Measurements from ENCODE around the gene NCAPD3. TPM values are rescaled to one million over a fixed set of nuclear protein-coding genes. Genes with fewer than 3 reads are reported as not detected.
"Not testable (repeated sequence)": the region's sequence is repeated elsewhere in the genome, so short reads cannot be mapped to it uniquely, and the experiment has no call there.

NCAPD3 gene
- polyA plus RNA-seq, 1 donor, result 20.2 TPM

DNA sequence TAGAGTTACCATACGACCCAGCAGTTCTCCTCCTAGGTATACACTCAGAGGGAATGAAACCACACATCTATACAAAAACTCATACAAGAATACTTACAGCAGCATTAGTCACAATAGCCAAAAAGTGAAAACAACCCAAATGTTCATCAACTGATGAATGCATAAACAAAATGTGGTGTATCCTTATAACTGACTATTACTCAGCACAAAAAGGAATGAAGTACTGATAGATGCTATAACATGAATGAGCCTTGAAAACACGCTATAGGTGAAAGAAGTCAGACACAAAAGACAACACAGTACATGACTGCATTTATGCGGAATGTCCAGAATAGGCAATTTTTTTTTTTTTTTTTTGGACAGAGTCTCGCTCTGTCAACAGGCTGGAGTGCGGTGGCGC is 23.1 kb downstream of the NCAPD3 start:
- Histone ChIP-seq H3K9me3 (ENCODE audit: control insufficient read depth, low read depth, low read length) (no peaks in the 10 kb centered on the region), H3K4me1 (ENCODE audit: control insufficient read depth, insufficient read depth, low read length) (no peaks in the 10 kb centered on the region), H3K27me3 (ENCODE audit: control insufficient read depth, insufficient read depth, low read length) (no peaks in the 10 kb centered on the region), H3K27ac (ENCODE audit: low read length) (no peak overlapping the region), H3K4me3 (ENCODE audit: low read length) (no peak overlapping the region), H3K36me3 (ENCODE audit: control insufficient read depth, insufficient read depth, low read length) (peaks cover 39% of the 10 kb centered on the region)
- WGBS (ENCODE audit: insufficient coverage, low lambda C conversion rate), result 100% methylated on average over 1 of the region's 6 CpGs
- no peak for DNase-seq

DNA sequence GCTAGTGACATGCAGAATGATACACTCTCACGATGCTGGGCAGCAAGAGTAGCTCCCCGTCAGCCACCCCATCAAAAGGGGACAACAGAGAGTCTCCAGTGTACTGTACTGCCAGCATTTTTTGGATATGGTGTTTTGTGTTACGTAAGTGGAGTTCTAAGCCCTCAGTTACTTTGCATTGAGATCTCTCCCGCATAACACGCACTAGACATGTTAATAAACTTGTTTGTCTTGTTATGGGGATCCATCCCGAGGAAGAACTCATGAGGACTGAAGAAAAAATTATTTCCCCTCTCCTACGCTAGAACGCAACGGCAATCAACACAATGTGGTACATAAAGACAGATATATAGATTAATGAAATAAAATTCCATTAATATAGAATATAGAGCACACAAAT is 24.2 kb downstream of the NCAPD3 start:
- H3K27ac ChIP-seq (ENCODE audit: low read length), result no peak overlapping the region
- H3K4me3 ChIP-seq (ENCODE audit: low read length), result no peak overlapping the region
- WGBS (ENCODE audit: insufficient coverage, low lambda C conversion rate), result 100% methylated on average over 1 of the region's 9 CpGs
- no peaks in the 10 kb centered on the region for H3K4me1 ChIP-seq (ENCODE audit: control insufficient read depth, insufficient read depth, low read length)
- no peaks in the 10 kb centered on the region for H3K9me3 ChIP-seq (ENCODE audit: control insufficient read depth, low read depth, low read length)
- peaks cover 35% of the 10 kb centered on the region for H3K36me3 ChIP-seq (ENCODE audit: control insufficient read depth, insufficient read depth, low read length)
- no peak for DNase-seq
- H3K27me3 ChIP-seq (ENCODE audit: control insufficient read depth, insufficient read depth, low read length), result no peaks in the 10 kb centered on the region

DNA sequence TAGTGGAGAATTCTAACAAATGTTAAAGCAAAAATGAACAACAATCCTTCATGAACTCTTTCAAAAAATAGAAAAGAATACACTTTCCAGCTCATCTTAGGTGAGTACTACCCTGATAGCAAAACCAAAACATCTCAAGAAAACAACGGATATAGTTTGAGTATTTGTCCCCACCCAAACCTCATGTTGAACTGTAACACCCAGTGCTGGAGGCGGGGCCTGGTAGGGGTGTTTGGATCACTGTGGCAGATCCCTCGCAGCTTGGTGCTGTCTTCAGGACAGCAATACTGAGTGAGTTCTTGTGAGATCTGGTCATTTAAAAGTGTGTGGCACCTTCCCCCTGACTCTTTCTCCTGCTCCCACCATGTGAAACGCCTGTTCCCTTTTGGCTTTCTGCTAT is 27.0 kb downstream of the NCAPD3 start:
- 100% methylated on average over 1 of the region's 4 CpGs for WGBS (ENCODE audit: insufficient coverage, low lambda C conversion rate)

DNA sequence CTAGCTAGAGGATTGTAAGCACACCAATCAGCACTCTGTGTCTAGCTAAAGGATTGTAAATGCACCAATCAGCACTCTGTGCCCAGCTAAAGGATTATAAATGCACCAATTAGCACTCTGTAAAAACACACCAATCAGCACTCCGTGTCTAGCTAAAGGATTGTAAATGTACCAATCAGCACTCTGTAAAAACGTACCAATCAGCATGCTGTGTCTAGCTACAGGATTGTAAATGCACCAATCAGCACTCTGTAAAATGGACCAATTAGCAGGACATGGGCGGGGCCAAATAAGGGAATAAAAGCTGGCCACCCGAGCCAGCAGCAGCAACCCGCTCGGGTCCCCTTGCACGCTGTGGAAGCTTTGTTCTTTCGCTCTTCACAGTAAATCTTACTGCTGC is 35.7 kb downstream of the NCAPD3 start:
- not testable (repeated sequence) for H3K9me3 ChIP-seq (ENCODE audit: control insufficient read depth, low read depth, low read length); H3K4me1 ChIP-seq (ENCODE audit: control insufficient read depth, insufficient read depth, low read length); DNase-seq; H3K27ac ChIP-seq (ENCODE audit: low read length); H3K4me3 ChIP-seq (ENCODE audit: low read length); H3K27me3 ChIP-seq (ENCODE audit: control insufficient read depth, insufficient read depth, low read length)
- 100% methylated on average over 1 of the region's 8 CpGs for WGBS (ENCODE audit: insufficient coverage, low lambda C conversion rate)
- peaks cover 59% of the 10 kb centered on the region for H3K36me3 ChIP-seq (ENCODE audit: control insufficient read depth, insufficient read depth, low read length)

More for the DNA sequence above, 27.0 kb downstream of the NCAPD3 start:
- H3K4me3 ChIP-seq (ENCODE audit: low read length), result no peak overlapping the region
- no peaks in the 10 kb centered on the region for H3K27me3 ChIP-seq (ENCODE audit: control insufficient read depth, insufficient read depth, low read length)
- no peaks in the 10 kb centered on the region for H3K9me3 ChIP-seq (ENCODE audit: control insufficient read depth, low read depth, low read length)
- peaks cover 32% of the 10 kb centered on the region for H3K36me3 ChIP-seq (ENCODE audit: control insufficient read depth, insufficient read depth, low read length)
- no peak overlapping the region for H3K27ac ChIP-seq (ENCODE audit: low read length)
- H3K4me1 ChIP-seq (ENCODE audit: control insufficient read depth, insufficient read depth, low read length), result no peaks in the 10 kb centered on the region
- DNase-seq, result no peak

DNA sequence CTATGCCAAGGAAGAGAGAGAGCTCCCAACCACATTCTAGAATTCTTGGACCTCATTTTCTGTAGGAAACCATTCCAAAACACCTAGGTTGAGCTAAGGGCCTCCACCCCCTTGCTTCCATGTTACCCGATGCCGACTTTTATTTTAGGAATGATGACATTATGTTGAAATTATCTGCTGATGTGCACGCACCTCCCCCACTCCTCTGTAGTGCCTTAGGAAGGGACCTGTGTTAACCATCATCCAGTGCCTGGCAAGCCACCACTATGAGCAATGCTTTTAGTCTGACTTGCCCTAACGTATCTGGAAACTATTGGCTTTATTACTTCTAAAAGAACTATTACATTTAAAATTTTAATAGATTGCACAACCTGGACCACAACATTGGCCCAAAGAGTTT is 42.1 kb downstream of the NCAPD3 start:
- DNase-seq, result no peak
- no peak overlapping the region for H3K27ac ChIP-seq (ENCODE audit: low read length)
- H3K27me3 ChIP-seq (ENCODE audit: control insufficient read depth, insufficient read depth, low read length), result no peaks in the 10 kb centered on the region
- no peak overlapping the region for H3K4me3 ChIP-seq (ENCODE audit: low read length)
- 100% methylated on average over 1 of the region's 4 CpGs for WGBS (ENCODE audit: insufficient coverage, low lambda C conversion rate)
- H3K4me1 ChIP-seq (ENCODE audit: control insufficient read depth, insufficient read depth, low read length), result no peaks in the 10 kb centered on the region
- peaks cover 45% of the 10 kb centered on the region for H3K36me3 ChIP-seq (ENCODE audit: control insufficient read depth, insufficient read depth, low read length)
- no peaks in the 10 kb centered on the region for H3K9me3 ChIP-seq (ENCODE audit: control insufficient read depth, low read depth, low read length)

GRCh38 chr11:134178032-134178674 is 45.6 kb downstream of the NCAPD3 start:
- no peak for DNase-seq
- no peak overlapping the region for H3K4me3 ChIP-seq (ENCODE audit: low read length)
- WGBS (ENCODE audit: insufficient coverage, low lambda C conversion rate), result 55% methylated on average over 2 of the region's 5 CpGs
- peaks cover 52% of the 10 kb centered on the region for H3K36me3 ChIP-seq (ENCODE audit: control insufficient read depth, insufficient read depth, low read length)
- no peaks in the 10 kb centered on the region for H3K27me3 ChIP-seq (ENCODE audit: control insufficient read depth, insufficient read depth, low read length)
- H3K9me3 ChIP-seq (ENCODE audit: control insufficient read depth, low read depth, low read length), result no peaks in the 10 kb centered on the region
- no peak overlapping the region for H3K27ac ChIP-seq (ENCODE audit: low read length)
- no peaks in the 10 kb centered on the region for H3K4me1 ChIP-seq (ENCODE audit: control insufficient read depth, insufficient read depth, low read length)

DNA sequence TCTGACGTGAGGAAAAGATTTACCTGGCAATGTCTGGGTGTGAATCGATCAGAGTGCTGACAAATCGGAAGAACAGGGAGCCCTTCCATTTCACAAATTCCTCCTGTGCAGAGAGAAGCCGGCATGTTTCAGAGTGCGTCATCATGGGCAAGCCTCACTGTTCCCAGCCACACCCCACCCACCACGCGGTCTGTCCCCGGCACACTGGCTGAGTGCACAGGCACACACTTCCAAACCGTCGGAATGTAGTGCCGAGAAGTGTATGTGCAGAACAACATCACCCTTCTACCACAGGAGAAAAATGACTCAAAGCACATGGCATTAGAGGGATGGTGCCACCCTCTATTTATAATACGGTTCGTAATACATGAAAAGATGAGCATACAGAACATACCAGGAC is 47.5 kb downstream of the NCAPD3 start:
- no peaks in the 10 kb centered on the region for H3K4me1 ChIP-seq (ENCODE audit: control insufficient read depth, insufficient read depth, low read length)
- H3K27ac ChIP-seq (ENCODE audit: low read length), result no peak overlapping the region
- no peak overlapping the region for H3K4me3 ChIP-seq (ENCODE audit: low read length)
- DNase-seq, result no peak
- no peaks in the 10 kb centered on the region for H3K27me3 ChIP-seq (ENCODE audit: control insufficient read depth, insufficient read depth, low read length)
- WGBS (ENCODE audit: insufficient coverage, low lambda C conversion rate), result no CpG with 5 or more reads among the region's 13 CpGs
- peaks cover 54% of the 10 kb centered on the region for H3K36me3 ChIP-seq (ENCODE audit: control insufficient read depth, insufficient read depth, low read length)
- H3K9me3 ChIP-seq (ENCODE audit: control insufficient read depth, low read depth, low read length), result no peaks in the 10 kb centered on the region

- Histone ChIP-seq H3K9me3 (ENCODE audit: control insufficient read depth, low read depth, low read length) (no peaks in the 10 kb centered on the region), H3K27me3 (ENCODE audit: control insufficient read depth, insufficient read depth, low read length) (no peaks in the 10 kb centered on the region), H3K27ac (ENCODE audit: low read length) (no peak overlapping the region), H3K36me3 (ENCODE audit: control insufficient read depth, insufficient read depth, low read length) (peaks cover 58% of the 10 kb centered on the region), H3K4me1 (ENCODE audit: control insufficient read depth, insufficient read depth, low read length) (no peaks in the 10 kb centered on the region), H3K4me3 (ENCODE audit: low read length) (no peak overlapping the region)
- no CpG with 5 or more reads among the region's 5 CpGs for WGBS (ENCODE audit: insufficient coverage, low lambda C conversion rate)
- DNase-seq, result no peak
Observed at GRCh38 chr11:134173296-134173695, 50.5 kb downstream of the NCAPD3 start.

- no peak overlapping the region for H3K27ac ChIP-seq (ENCODE audit: low read length)
- peaks cover 59% of the 10 kb centered on the region for H3K36me3 ChIP-seq (ENCODE audit: control insufficient read depth, insufficient read depth, low read length)
- H3K4me1 ChIP-seq (ENCODE audit: control insufficient read depth, insufficient read depth, low read length), result no peaks in the 10 kb centered on the region
- DNase-seq, result no peak
- H3K9me3 ChIP-seq (ENCODE audit: control insufficient read depth, low read depth, low read length), result no peaks in the 10 kb centered on the region
- H3K27me3 ChIP-seq (ENCODE audit: control insufficient read depth, insufficient read depth, low read length), result no peaks in the 10 kb centered on the region
- WGBS (ENCODE audit: insufficient coverage, low lambda C conversion rate), result no CpG with 5 or more reads among the region's 10 CpGs
- H3K4me3 ChIP-seq (ENCODE audit: low read length), result no peak overlapping the region
Observed at GRCh38 chr11:134171951-134172350, 51.8 kb downstream of the NCAPD3 start.

DNA sequence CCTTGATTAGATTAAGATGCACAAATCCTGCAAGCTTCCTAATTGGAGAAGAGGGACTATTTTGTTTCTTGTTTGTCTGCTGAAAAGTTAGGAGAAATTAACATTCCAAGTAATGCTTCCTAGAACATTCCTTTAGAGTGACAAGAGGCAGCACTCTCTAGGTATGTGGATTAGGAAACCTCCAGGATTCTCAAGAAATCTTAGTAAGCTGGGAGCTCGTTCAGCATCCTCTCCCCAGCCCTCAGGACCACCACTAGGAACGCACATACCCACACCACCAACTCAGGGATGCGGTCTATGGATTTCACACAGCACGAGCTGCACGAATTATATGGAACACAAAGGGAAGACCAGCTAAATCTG is 52.9 kb downstream of the NCAPD3 start:
- no peaks in the 10 kb centered on the region for H3K9me3 ChIP-seq (ENCODE audit: control insufficient read depth, low read depth, low read length)
- no peaks in the 10 kb centered on the region for H3K4me1 ChIP-seq (ENCODE audit: control insufficient read depth, insufficient read depth, low read length)
- H3K4me3 ChIP-seq (ENCODE audit: low read length), result no peak overlapping the region
- no peak overlapping the region for H3K27ac ChIP-seq (ENCODE audit: low read length)
- 86% methylated on average over 3 of the region's 5 CpGs for WGBS (ENCODE audit: insufficient coverage, low lambda C conversion rate)
- peaks cover 48% of the 10 kb centered on the region for H3K36me3 ChIP-seq (ENCODE audit: control insufficient read depth, insufficient read depth, low read length)
- H3K27me3 ChIP-seq (ENCODE audit: control insufficient read depth, insufficient read depth, low read length), result no peaks in the 10 kb centered on the region
- DNase-seq, result no peak

GRCh38 chr11:134170177-134170918 is 53.4 kb downstream of the NCAPD3 start:
- no peaks in the 10 kb centered on the region for H3K9me3 ChIP-seq (ENCODE audit: control insufficient read depth, low read depth, low read length)
- no peak overlapping the region for H3K27ac ChIP-seq (ENCODE audit: low read length)
- WGBS (ENCODE audit: insufficient coverage, low lambda C conversion rate), result 67% methylated on average over 1 of the region's 6 CpGs
- H3K4me1 ChIP-seq (ENCODE audit: control insufficient read depth, insufficient read depth, low read length), result no peaks in the 10 kb centered on the region
- no peak for DNase-seq
- no peaks in the 10 kb centered on the region for H3K27me3 ChIP-seq (ENCODE audit: control insufficient read depth, insufficient read depth, low read length)
- H3K4me3 ChIP-seq (ENCODE audit: low read length), result no peak overlapping the region
- H3K36me3 ChIP-seq (ENCODE audit: control insufficient read depth, insufficient read depth, low read length), result peaks cover 47% of the 10 kb centered on the region

All from large intestine (tissue), 3 donors.